Gastroesophageal sphincter (tissue), 3 donors: ENCODE measurements around the gene FIGNL2.

ENCODE experiments used
- POLR2A ChIP-seq, 2 donors: fragments of 450-650 bp; IDR thresholded peaks; one replicate each; pipeline ENCODE4 v1.6.1; 2017; ENCODE audit warnings: antibody characterized with exemption in 2 of 2, mild to moderate bottlenecking in 2 of 2, moderate library complexity in 1 of 2
- POLR2AphosphoS5 ChIP-seq: sonication (generic); formaldehyde crosslinking; IDR thresholded peaks from one replicate; pipeline ENCODE4 v1.6.1; 2017; ENCODE audit warnings: antibody characterized with exemption
- TF ChIP-seq, protein P1 (sequence below), 4 experiments: fragments of 200-600 bp in 2 of 4; fragments of 450-650 bp in 2 of 4; sonication (generic) in 1 of 4; IDR thresholded peaks; one replicate each; pipeline ENCODE4 v1.5.1; 2017 to 2019; ENCODE audit warnings: antibody characterized with exemption in 4 of 4, mild to moderate bottlenecking in 2 of 4, moderate library complexity in 2 of 4

DNA sequence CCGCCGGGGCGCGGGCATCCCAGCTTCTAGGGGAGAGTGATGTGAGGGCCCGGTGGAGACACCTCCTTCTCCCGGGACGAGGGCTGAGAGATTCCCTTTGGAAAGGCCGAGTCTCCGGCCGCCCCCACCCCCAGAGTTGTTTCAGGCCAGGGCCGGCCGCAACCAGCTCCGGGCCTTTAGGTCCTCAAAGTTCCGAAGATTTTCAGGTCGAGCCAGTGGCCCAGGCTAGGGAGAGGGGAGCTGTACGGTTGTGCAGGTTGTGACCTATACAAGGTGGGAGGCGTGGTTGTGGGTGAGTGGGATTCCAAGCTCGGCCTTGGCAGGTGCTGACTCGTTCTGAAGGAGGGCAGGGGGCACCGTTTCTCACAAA, 21.0 kb upstream of the FIGNL2 start:
- TF ChIP-seq, protein P1, sequence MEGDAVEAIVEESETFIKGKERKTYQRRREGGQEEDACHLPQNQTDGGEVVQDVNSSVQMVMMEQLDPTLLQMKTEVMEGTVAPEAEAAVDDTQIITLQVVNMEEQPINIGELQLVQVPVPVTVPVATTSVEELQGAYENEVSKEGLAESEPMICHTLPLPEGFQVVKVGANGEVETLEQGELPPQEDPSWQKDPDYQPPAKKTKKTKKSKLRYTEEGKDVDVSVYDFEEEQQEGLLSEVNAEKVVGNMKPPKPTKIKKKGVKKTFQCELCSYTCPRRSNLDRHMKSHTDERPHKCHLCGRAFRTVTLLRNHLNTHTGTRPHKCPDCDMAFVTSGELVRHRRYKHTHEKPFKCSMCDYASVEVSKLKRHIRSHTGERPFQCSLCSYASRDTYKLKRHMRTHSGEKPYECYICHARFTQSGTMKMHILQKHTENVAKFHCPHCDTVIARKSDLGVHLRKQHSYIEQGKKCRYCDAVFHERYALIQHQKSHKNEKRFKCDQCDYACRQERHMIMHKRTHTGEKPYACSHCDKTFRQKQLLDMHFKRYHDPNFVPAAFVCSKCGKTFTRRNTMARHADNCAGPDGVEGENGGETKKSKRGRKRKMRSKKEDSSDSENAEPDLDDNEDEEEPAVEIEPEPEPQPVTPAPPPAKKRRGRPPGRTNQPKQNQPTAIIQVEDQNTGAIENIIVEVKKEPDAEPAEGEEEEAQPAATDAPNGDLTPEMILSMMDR (IDR thresholded peaks at IDR 0.05) = no peak
- TF ChIP-seq POLR2AphosphoS5 (no peak), POLR2A (IDR thresholded peaks at IDR 0.05) (no peak)
